CD14-positive monocyte (primary cell): ENCODE data around the gene INPP5A. TPM values are rescaled to one million over a fixed set of nuclear protein-coding genes. Genes with fewer than 3 reads are reported as not detected.

ENCODE experiments used
- DNase-seq, 3 donors: peaks; one replicate each; pipeline ENCODE4 v3.0.0-alpha.2; 2011 to 2022
- H2AFZ ChIP-seq: 2 replicates; pipeline ENCODE4 v1.6.0; 2012; ENCODE audit warnings: mild to moderate bottlenecking, low read depth, low read length, inconsistent platforms; ENCODE audit not compliant: insufficient read depth, poor library complexity, severe bottlenecking
- H3K27ac ChIP-seq, 2 donors: 1 replicate in 1 of 2; 2 replicates in 1 of 2; pipeline ENCODE4 v1.5.1; 2012 to 2013; ENCODE audit warnings: low read length in 2 of 2, control low read depth in 1 of 2, inconsistent platforms in 1 of 2, low read depth in 1 of 2, mild to moderate bottlenecking in 1 of 2
- H3K27me3 ChIP-seq, 2 donors: one replicate each; pipeline versions ENCODE4 v1.6.0 to v1.6.1; 2011 to 2013; ENCODE audit warnings: low read length in 2 of 2; ENCODE audit not compliant: control insufficient read depth in 2 of 2, insufficient read depth in 2 of 2
- H3K36me3 ChIP-seq, 2 donors: replicated peaks in 1 of 2; 1 replicate in 1 of 2; 2 replicates in 1 of 2; pipeline versions ENCODE4 v1.5.1 to v1.6.1; 2012 to 2013; ENCODE audit warnings: low read length in 2 of 2, control low read depth in 1 of 2, inconsistent platforms in 1 of 2, mild to moderate bottlenecking in 1 of 2; ENCODE audit not compliant: insufficient read depth in 2 of 2, control insufficient read depth in 1 of 2
- H3K4me1 ChIP-seq, 2 donors: 1 replicate in 1 of 2; 2 replicates in 1 of 2; pipeline versions ENCODE4 v1.5.1 to v1.6.1; 2012 to 2013; ENCODE audit warnings: low read length in 2 of 2, control low read depth in 1 of 2, inconsistent platforms in 1 of 2, mild to moderate bottlenecking in 1 of 2, moderate library complexity in 1 of 2; ENCODE audit not compliant: insufficient read depth in 2 of 2, control insufficient read depth in 1 of 2
- H3K4me2 ChIP-seq: replicated peaks from 2 replicates; pipeline ENCODE3; 2012; ENCODE audit warnings: low read length, moderate library complexity, mild to moderate bottlenecking; ENCODE audit not compliant: poor library complexity, severe bottlenecking; ENCODE audit errors: extremely low read depth
- H3K4me3 ChIP-seq, 3 experiments: fragments of 200-600 bp in 1 of 3; sonication (generic) in 1 of 3; replicated peaks in 1 of 3; 1 replicate in 2 of 3; 2 replicates in 1 of 3; pipeline ENCODE4 v1.5.1; 2011 to 2013; ENCODE audit warnings: low read length in 3 of 3, mild to moderate bottlenecking in 3 of 3, control low read depth in 2 of 3, low read depth in 2 of 3, inconsistent platforms in 1 of 3, moderate library complexity in 1 of 3
- H3K79me2 ChIP-seq: 2 replicates; pipeline ENCODE4 v1.6.0; 2012; ENCODE audit warnings: mild to moderate bottlenecking, control low read depth, inconsistent platforms, low read length, moderate library complexity; ENCODE audit not compliant: insufficient read depth
- H3K9ac ChIP-seq: 2 replicates; pipeline ENCODE4 v1.6.0; 2017; ENCODE audit warnings: low read length, mild to moderate bottlenecking; ENCODE audit not compliant: insufficient read depth, poor library complexity, severe bottlenecking
- H3K9me3 ChIP-seq, 2 donors: replicated peaks in 1 of 2; 1 replicate in 1 of 2; 2 replicates in 1 of 2; pipeline versions ENCODE4 v1.5.1 to v1.6.1; 2012 to 2013; ENCODE audit warnings: low read length in 2 of 2, control low read depth in 1 of 2; ENCODE audit not compliant: control insufficient read depth in 1 of 2, insufficient read depth in 1 of 2
- H4K20me1 ChIP-seq: 2 replicates; pipeline ENCODE4 v1.6.0; 2012; ENCODE audit warnings: mild to moderate bottlenecking, low read length, control low read depth, moderate library complexity; ENCODE audit not compliant: insufficient read depth
- H3K27ac Mint-ChIP-seq, 7 donors: one replicate each; pipeline ENCODE4 v1.8.0; 2020; ENCODE audit warnings: mild to moderate bottlenecking in 7 of 7, mixed read lengths in 7 of 7, moderate library complexity in 6 of 7, inconsistent platforms in 2 of 7
- H3K27me3 Mint-ChIP-seq, 3 donors: one replicate each; pipeline ENCODE4 v1.8.0; 2021 to 2022; ENCODE audit warnings: low read depth in 3 of 3, mild to moderate bottlenecking in 3 of 3, mixed read lengths in 3 of 3, moderate library complexity in 3 of 3, inconsistent platforms in 1 of 3
- H3K36me3 Mint-ChIP-seq, 2 donors: one replicate each; pipeline ENCODE4 v1.8.0; 2020; ENCODE audit warnings: mixed read lengths in 2 of 2, inconsistent platforms in 1 of 2, mild to moderate bottlenecking in 1 of 2
- H3K4me1 Mint-ChIP-seq: one replicate; pipeline ENCODE4 v1.8.0; 2020; ENCODE audit warnings: mild to moderate bottlenecking, mixed read lengths
- H3K4me3 Mint-ChIP-seq, 2 donors: one replicate each; pipeline ENCODE4 v1.8.0; 2020; ENCODE audit warnings: mild to moderate bottlenecking in 2 of 2, mixed read lengths in 2 of 2, moderate library complexity in 1 of 2
- H3K9me3 Mint-ChIP-seq, 7 donors: one replicate each; pipeline ENCODE4 v1.8.0; 2020 to 2022; ENCODE audit warnings: mixed read lengths in 7 of 7, mild to moderate bottlenecking in 6 of 7, moderate library complexity in 6 of 7, inconsistent platforms in 2 of 7
- WGBS: methylation state at CpG from one replicate; pipeline ENCODE4 v1.1.5; 2013; ENCODE audit warnings: missing lambda C conversion rate; ENCODE audit not compliant: insufficient coverage; 5-methylcytosine and 5-hydroxymethylcytosine counted together
- intact Hi-C, 2 donors: fragments of 100-400 bp; cut with micrococcal nuclease; formaldehyde crosslinking; loops; one replicate each; pipeline versions ENCODE4 v1.15.0 to v1.15.1; 2023
- polyA plus RNA-seq, 3 donors: library from polyadenylated mRNA; depleted of rRNA in 1 of 3; unstranded in 2 of 3; stranded (reverse) in 1 of 3; fragments of 300-500 nt in 2 of 3; fragments of >200 nt in 1 of 3; fragmentation: Illumina TruSeq in 2 of 3; gene quantifications; 1 replicate in 2 of 3; 2 replicates in 1 of 3; pipeline ENCODE4 v1.2.3, GENCODE V29; 2012 to 2021
- TF ChIP-seq, protein P1 (sequence below): fragments of 200-600 bp; IDR thresholded peaks from one replicate; pipeline ENCODE4 v1.8.0; 2022; ENCODE audit warnings: antibody characterized with exemption, mild to moderate bottlenecking

The INPP5A gene
- polyA plus RNA-seq, 3 donors: 0.87 to 17.2 (median 2.9) TPM

DNA sequence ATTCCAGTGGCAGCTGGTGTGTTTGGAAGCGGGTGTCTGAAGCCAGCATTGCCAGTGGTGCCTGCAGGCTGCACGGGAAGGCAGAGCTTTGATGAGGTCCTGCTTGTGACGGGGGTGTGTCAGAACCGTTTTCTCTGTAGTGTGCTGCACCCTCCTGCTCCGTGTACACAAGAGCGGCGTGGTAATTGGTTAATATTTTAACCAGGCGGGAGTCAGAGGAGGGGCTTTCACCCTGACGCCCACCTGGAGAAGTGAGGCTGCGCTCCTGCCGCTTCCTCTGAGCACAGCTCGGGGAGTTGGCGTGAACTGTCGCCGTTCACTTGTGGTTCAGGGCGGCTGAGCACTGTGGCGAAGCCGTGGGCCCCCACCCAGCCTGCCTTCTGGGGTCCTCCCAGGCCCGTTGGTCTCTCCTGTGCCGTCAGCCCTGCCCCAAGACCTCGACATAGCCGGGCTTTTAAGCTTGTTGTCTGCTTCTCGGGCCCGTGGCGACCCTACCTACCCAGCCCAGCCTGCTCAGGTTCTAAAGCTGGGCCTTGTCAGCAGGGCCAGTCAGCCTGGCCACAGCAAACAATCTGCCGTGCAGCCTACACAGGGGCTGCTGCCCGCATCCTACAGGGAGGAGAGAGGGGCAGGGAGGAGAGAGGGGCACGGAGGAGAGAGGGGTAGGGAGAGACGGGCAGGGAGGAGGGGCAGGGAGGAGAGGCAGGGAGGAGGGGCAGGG, 236.8 kb downstream of the INPP5A start:
- 96% methylated on average over 24 of the region's 29 CpGs for WGBS
- H4K20me1 ChIP-seq: no peaks in the 10 kb centered on the region
- H3K36me3 Mint-ChIP-seq: peaks cover 25 to 60% of the 10 kb centered on the region in 2 donors
- no peaks in the 10 kb centered on the region for H3K4me1 Mint-ChIP-seq
- DNase-seq: no peak
- intact Hi-C loops: no loop called here
- peak overlapping the region in 1 of 7 donors; percentile 53 for H3K27ac Mint-ChIP-seq
- no peak overlapping the region for H3K9ac ChIP-seq
- H3K27me3 Mint-ChIP-seq: peaks cover 0 to 1% (median 0%) of the 10 kb centered on the region in 3 donors
- H3K79me2 ChIP-seq: no peaks in the 10 kb centered on the region
- peaks cover 26 to 40% of the 10 kb centered on the region in 2 donors for H3K36me3 ChIP-seq
- no peaks in the 10 kb centered on the region for H3K27me3 ChIP-seq
- peaks cover 4 to 23% (median 15%) of the 10 kb centered on the region in 7 donors for H3K9me3 Mint-ChIP-seq
- H3K4me2 ChIP-seq: no peak overlapping the region
- TF ChIP-seq, protein P1, sequence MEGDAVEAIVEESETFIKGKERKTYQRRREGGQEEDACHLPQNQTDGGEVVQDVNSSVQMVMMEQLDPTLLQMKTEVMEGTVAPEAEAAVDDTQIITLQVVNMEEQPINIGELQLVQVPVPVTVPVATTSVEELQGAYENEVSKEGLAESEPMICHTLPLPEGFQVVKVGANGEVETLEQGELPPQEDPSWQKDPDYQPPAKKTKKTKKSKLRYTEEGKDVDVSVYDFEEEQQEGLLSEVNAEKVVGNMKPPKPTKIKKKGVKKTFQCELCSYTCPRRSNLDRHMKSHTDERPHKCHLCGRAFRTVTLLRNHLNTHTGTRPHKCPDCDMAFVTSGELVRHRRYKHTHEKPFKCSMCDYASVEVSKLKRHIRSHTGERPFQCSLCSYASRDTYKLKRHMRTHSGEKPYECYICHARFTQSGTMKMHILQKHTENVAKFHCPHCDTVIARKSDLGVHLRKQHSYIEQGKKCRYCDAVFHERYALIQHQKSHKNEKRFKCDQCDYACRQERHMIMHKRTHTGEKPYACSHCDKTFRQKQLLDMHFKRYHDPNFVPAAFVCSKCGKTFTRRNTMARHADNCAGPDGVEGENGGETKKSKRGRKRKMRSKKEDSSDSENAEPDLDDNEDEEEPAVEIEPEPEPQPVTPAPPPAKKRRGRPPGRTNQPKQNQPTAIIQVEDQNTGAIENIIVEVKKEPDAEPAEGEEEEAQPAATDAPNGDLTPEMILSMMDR: no peak
- no peak overlapping the region for H2AFZ ChIP-seq
- H3K9me3 ChIP-seq: peaks cover 21 to 22% of the 10 kb centered on the region in 2 donors
- H3K4me1 ChIP-seq: no peaks in the 10 kb centered on the region
- no peak overlapping the region for H3K4me3 ChIP-seq
- no peak overlapping the region for H3K27ac ChIP-seq
- H3K4me3 Mint-ChIP-seq: no peak overlapping the region

DNA sequence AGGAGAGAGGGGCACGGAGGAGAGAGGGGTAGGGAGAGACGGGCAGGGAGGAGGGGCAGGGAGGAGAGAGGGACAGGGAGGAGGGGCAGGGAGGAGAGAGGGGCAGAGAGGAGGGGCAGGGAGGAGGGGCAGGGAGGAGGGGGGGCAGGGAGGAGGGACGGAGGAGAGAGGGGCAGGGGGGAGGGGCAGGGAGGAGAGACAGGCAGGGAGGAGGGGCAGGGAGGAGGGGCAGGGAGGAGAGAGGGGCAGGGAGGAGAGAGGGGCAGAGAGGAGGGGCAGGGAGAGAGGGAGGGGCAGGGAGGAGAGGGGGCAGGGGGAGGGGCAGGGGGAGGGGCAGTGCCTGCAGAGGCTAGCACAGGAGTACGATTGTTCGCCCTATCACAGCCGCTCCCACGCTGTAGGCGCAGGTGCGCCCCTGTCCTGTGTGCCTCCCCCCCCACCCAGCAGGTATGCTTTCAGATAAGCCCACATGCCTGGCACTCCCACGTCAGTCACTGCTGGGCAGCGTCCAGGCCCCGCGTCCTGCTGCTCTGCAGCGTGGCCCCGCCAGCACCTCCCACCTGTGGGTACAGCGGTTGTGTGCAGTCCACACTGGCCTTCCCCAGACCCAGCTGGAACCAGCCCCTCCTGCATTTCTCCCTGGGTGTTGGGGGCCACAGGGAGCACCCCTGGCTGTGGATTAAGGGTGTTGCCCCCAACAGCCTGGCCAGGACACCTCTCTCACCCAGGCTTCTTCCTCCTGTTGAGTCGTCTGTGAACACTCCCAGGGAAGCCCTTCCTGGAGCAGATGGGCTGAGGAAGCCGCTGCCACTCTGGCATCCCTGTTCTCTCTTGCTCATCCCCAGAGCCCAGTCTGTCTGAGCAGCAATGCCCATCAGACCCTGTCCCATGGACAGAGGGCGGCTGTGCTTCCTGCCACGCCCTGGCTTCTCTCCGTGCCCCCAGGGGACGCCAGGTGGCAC, 237.6 kb downstream of the INPP5A start:
- Histone ChIP-seq H4K20me1 (no peaks in the 10 kb centered on the region), H3K79me2 (no peaks in the 10 kb centered on the region), H3K9ac (no peak overlapping the region), H3K9me3 (peaks cover 14 to 15% of the 10 kb centered on the region in 2 donors), H3K4me2 (no peak overlapping the region), H2AFZ (no peak overlapping the region), H3K27ac (no peak overlapping the region), H3K36me3 (peaks cover 33 to 40% of the 10 kb centered on the region in 2 donors), H3K4me1 (no peaks in the 10 kb centered on the region), H3K4me3 (no peak overlapping the region), H3K27me3 (no peaks in the 10 kb centered on the region)
- DNase-seq: no peak
- no peak overlapping the region for H3K4me3 Mint-ChIP-seq
- peaks cover 0 to 1% (median 0%) of the 10 kb centered on the region in 3 donors for H3K27me3 Mint-ChIP-seq
- peaks cover 32 to 62% of the 10 kb centered on the region in 2 donors for H3K36me3 Mint-ChIP-seq
- WGBS: 96% methylated on average over 10 of the region's 22 CpGs
- H3K4me1 Mint-ChIP-seq: no peaks in the 10 kb centered on the region
- H3K27ac Mint-ChIP-seq: peak overlapping the region in 2 of 7 donors; percentile 3 to 10
- intact Hi-C loops: no loop called here
- peaks cover 0 to 16% (median 10%) of the 10 kb centered on the region in 7 donors for H3K9me3 Mint-ChIP-seq
- TF ChIP-seq, protein P1: no peak
